OCI-LY1 (cell line): ENCODE results near the gene MRI1.

Source experiments
- H2AFZ ChIP-seq: fragments of 200-600 bp; sonication (generic), shearing (Covaris generic); 2 replicates; pipeline ENCODE4 v1.6.0; 2014; ENCODE audit warnings: antibody characterized with exemption, mild to moderate bottlenecking, low read length
- H3F3A ChIP-seq: fragments of 200-600 bp; sonication (generic), shearing (Covaris generic); 2 replicates; pipeline ENCODE4 v1.6.0; 2014; ENCODE audit warnings: mild to moderate bottlenecking, antibody characterized with exemption, low read length, moderate library complexity; ENCODE audit not compliant: insufficient read depth
- H3K27ac ChIP-seq: fragments of 200-600 bp; sonication (generic); 2 replicates; pipeline ENCODE4 v1.5.1; 2014; ENCODE audit warnings: low read length, mixed run types, mild to moderate bottlenecking, low read depth; ENCODE audit not compliant: poor library complexity, severe bottlenecking
- H3K27me3 ChIP-seq: fragments of 200-600 bp; sonication (generic); 2 replicates; pipeline ENCODE4 v1.6.0; 2014; ENCODE audit warnings: antibody characterized with exemption, mild to moderate bottlenecking, low read length, moderate library complexity; ENCODE audit not compliant: insufficient read depth
- H3K36me3 ChIP-seq: fragments of 200-600 bp; sonication (generic); 2 replicates; pipeline ENCODE4 v1.6.1; 2014; ENCODE audit warnings: mild to moderate bottlenecking, antibody characterized with exemption, low read length, moderate library complexity, mixed read lengths; ENCODE audit not compliant: insufficient read depth
- H3K4me1 ChIP-seq: fragments of 200-600 bp; sonication (generic); 2 replicates; pipeline ENCODE4 v1.5.1; 2014; ENCODE audit warnings: mild to moderate bottlenecking, low read length, moderate library complexity; ENCODE audit not compliant: insufficient read depth, severe bottlenecking
- H3K4me2 ChIP-seq: fragments of 200-600 bp; sonication (generic), shearing (Covaris generic); 2 replicates; pipeline ENCODE4 v1.6.1; 2014; ENCODE audit warnings: low read length
- H3K4me3 ChIP-seq: fragments of 200-600 bp; sonication (generic); 2 replicates; pipeline ENCODE4 v1.5.1; 2014; ENCODE audit warnings: low read length, low read depth, mild to moderate bottlenecking, mixed read lengths; ENCODE audit not compliant: poor library complexity, severe bottlenecking
- H3K79me2 ChIP-seq: fragments of 200-600 bp; shearing (Covaris generic); 2 replicates; pipeline ENCODE4 v1.6.1; 2016; ENCODE audit warnings: mixed run types, low read length, mixed read lengths; ENCODE audit not compliant: insufficient read depth
- H3K9ac ChIP-seq: fragments of 200-600 bp; sonication (generic), shearing (Covaris generic); 2 replicates; pipeline ENCODE4 v1.6.1; 2014; ENCODE audit warnings: mild to moderate bottlenecking, low read length, mixed read lengths
- H3K9me2 ChIP-seq: fragments of 200-600 bp; sonication (generic), shearing (Covaris generic); 2 replicates; pipeline ENCODE4 v1.6.1; 2014; ENCODE audit warnings: low read depth, mild to moderate bottlenecking, low read length, mixed read lengths
- H3K9me3 ChIP-seq: fragments of 200-600 bp; shearing (Covaris generic); 2 replicates; pipeline ENCODE4 v1.6.1; 2014; ENCODE audit warnings: low read length, mixed read lengths
- H4K20me1 ChIP-seq: fragments of 200-600 bp; sonication (generic), shearing (Covaris generic); 2 replicates; pipeline ENCODE4 v1.6.0; 2016; ENCODE audit warnings: mild to moderate bottlenecking, low read length; ENCODE audit not compliant: insufficient read depth
- CTCF ChIP-seq: fragments of 200-600 bp; sonication (generic), shearing (Covaris generic); IDR thresholded peaks from 2 replicates; pipeline ENCODE4 v1.5.1; 2017; ENCODE audit warnings: mild to moderate bottlenecking, antibody characterized with exemption, low read length, moderate library complexity, mixed read lengths
- EZH2 ChIP-seq: fragments of 200-600 bp; sonication (generic), shearing (Covaris generic); IDR thresholded peaks from 2 replicates; pipeline ENCODE4 v1.8.0; 2017; ENCODE audit warnings: borderline replicate concordance, mixed run types, mild to moderate bottlenecking, antibody characterized with exemption, low read length, moderate library complexity, mixed read lengths

MRI1 gene

GRCh38 chr19:13808856-13809255, 44.5 kb downstream of the MRI1 start:
- H3K4me3 ChIP-seq = no peak overlapping the region
- no peak overlapping the region for H3K27ac ChIP-seq
- H3K27me3 ChIP-seq = peaks cover 3% of the 10 kb centered on the region; the same call in 1 of the 2 replicates
- no peak overlapping the region for H3K9ac ChIP-seq
- no peak overlapping the region for H3K4me2 ChIP-seq
- no peaks in the 10 kb centered on the region for H3K79me2 ChIP-seq
- no peaks in the 10 kb centered on the region for H3K9me3 ChIP-seq
- TF ChIP-seq CTCF = no peak
- TF ChIP-seq EZH2 = no peak
- no peaks in the 10 kb centered on the region for H3K36me3 ChIP-seq
- no peaks in the 10 kb centered on the region for H3K9me2 ChIP-seq
- no peaks in the 10 kb centered on the region for H3K4me1 ChIP-seq
- no peaks in the 10 kb centered on the region for H4K20me1 ChIP-seq
- no peak overlapping the region for H2AFZ ChIP-seq
- H3F3A ChIP-seq = no peaks in the 10 kb centered on the region

GRCh38 chr19:13812544-13812943, 48.2 kb downstream of the MRI1 start:
- H3K9me2 ChIP-seq = no peaks in the 10 kb centered on the region
- H3K9ac ChIP-seq = no peak overlapping the region
- H3K4me2 ChIP-seq = no peak overlapping the region
- peaks cover 3% of the 10 kb centered on the region; the same call in 1 of the 2 replicates for H3K27me3 ChIP-seq
- H3K27ac ChIP-seq = no peak overlapping the region
- H3F3A ChIP-seq = no peaks in the 10 kb centered on the region
- no peaks in the 10 kb centered on the region for H3K79me2 ChIP-seq
- H4K20me1 ChIP-seq = no peaks in the 10 kb centered on the region
- TF ChIP-seq EZH2 (no peak), CTCF (no peak)
- no peaks in the 10 kb centered on the region for H3K36me3 ChIP-seq
- H3K9me3 ChIP-seq = no peaks in the 10 kb centered on the region
- no peak overlapping the region for H3K4me3 ChIP-seq
- no peak overlapping the region for H2AFZ ChIP-seq
- H3K4me1 ChIP-seq = no peaks in the 10 kb centered on the region

- Histone ChIP-seq H3K9me2 (no peaks in the 10 kb centered on the region), H3F3A (no peaks in the 10 kb centered on the region), H3K4me3 (no peak overlapping the region), H4K20me1 (no peaks in the 10 kb centered on the region), H3K9ac (no peak overlapping the region), H3K27ac (no peak overlapping the region), H3K79me2 (no peaks in the 10 kb centered on the region), H3K9me3 (no peaks in the 10 kb centered on the region), H3K4me2 (no peak overlapping the region), H3K27me3 (no peaks in the 10 kb centered on the region; the same call in 1 of the 2 replicates), H3K36me3 (no peaks in the 10 kb centered on the region), H2AFZ (no peak overlapping the region), H3K4me1 (no peaks in the 10 kb centered on the region)
- TF ChIP-seq EZH2 (no peak), CTCF (no peak)
These were observed 48.8 kb downstream of the MRI1 start for GRCh38 chr19:13813147-13813546.
